DND-41 (cell line): ENCODE results near the gene THOC1.
"Not testable (repeated sequence)": the region's sequence is repeated elsewhere in the genome, so short reads cannot be mapped to it uniquely, and the experiment has no call there.

ENCODE experiments used
- ATAC-seq: fragments of 200-7000 bp; cut with Tn5 transposase; 3 replicates; pipeline ENCODE4 v1.9.1; 2021; ENCODE audit warnings: low read depth; ENCODE audit not compliant: insufficient read depth
- DNase-seq: peaks from one replicate; pipeline ENCODE4 v3.0.0-alpha.2; 2020
- H2AFZ ChIP-seq: 2 replicates; pipeline ENCODE4 v1.6.0; 2012; ENCODE audit warnings: low read depth, low read length
- H3K27ac ChIP-seq: 2 replicates; pipeline ENCODE4 v1.5.1; 2012; ENCODE audit warnings: low read length, inconsistent platforms
- H3K27me3 ChIP-seq: fragments of 200-600 bp; sonication (generic); 2 replicates; pipeline ENCODE4 v1.6.0; 2012; ENCODE audit warnings: low read length, mild to moderate bottlenecking, inconsistent platforms; ENCODE audit not compliant: insufficient read depth, poor library complexity
- H3K36me3 ChIP-seq: 2 replicates; pipeline ENCODE4 v1.5.1; 2012; ENCODE audit warnings: low read length, inconsistent platforms; ENCODE audit not compliant: insufficient read depth
- H3K4me1 ChIP-seq: 2 replicates; pipeline ENCODE4 v1.5.1; 2012; ENCODE audit warnings: mild to moderate bottlenecking, low read length; ENCODE audit not compliant: insufficient read depth
- H3K4me2 ChIP-seq: 2 replicates; pipeline ENCODE4 v1.6.0; 2012; ENCODE audit warnings: mild to moderate bottlenecking, moderate library complexity, low read length, inconsistent platforms; ENCODE audit not compliant: insufficient read depth
- H3K4me3 ChIP-seq, 2 experiments: fragments of 200-600 bp in 1 of 2; shearing (Covaris generic) in 1 of 2; 2 replicates each; pipeline ENCODE4 v1.5.1; 2012 to 2016; ENCODE audit warnings: inconsistent platforms in 2 of 2, low read length in 2 of 2, mild to moderate bottlenecking in 2 of 2, low read depth in 1 of 2, moderate library complexity in 1 of 2
- H3K79me2 ChIP-seq: 2 replicates; pipeline ENCODE4 v1.6.0; 2012; ENCODE audit warnings: low read length, inconsistent platforms; ENCODE audit not compliant: insufficient read depth
- H3K9ac ChIP-seq: 2 replicates; pipeline ENCODE4 v1.6.0; 2012; ENCODE audit warnings: low read depth, mild to moderate bottlenecking, inconsistent platforms, low read length, moderate library complexity
- H3K9me3 ChIP-seq: 2 replicates; pipeline ENCODE4 v1.5.1; 2012; ENCODE audit warnings: low read length, moderate library complexity, mild to moderate bottlenecking, inconsistent platforms; ENCODE audit not compliant: insufficient read depth, severe bottlenecking
- H4K20me1 ChIP-seq: 2 replicates; pipeline ENCODE4 v1.6.0; 2012; ENCODE audit warnings: low read length; ENCODE audit not compliant: insufficient read depth
- EZH2 ChIP-seq: IDR thresholded peaks from 3 replicates; pipeline ENCODE4 v1.6.1; 2012; ENCODE audit warnings: borderline replicate concordance, low read depth, mild to moderate bottlenecking, moderate library complexity, low read length, inconsistent platforms; ENCODE audit not compliant: severe bottlenecking
- TF ChIP-seq, protein P1 (sequence below): IDR thresholded peaks from 2 replicates; pipeline ENCODE4 v1.5.1; 2012; ENCODE audit warnings: borderline replicate concordance, low read length, moderate library complexity, mild to moderate bottlenecking; ENCODE audit not compliant: poor library complexity, severe bottlenecking; ENCODE audit errors: extremely low read depth

THOC1 gene

GRCh38 chr18:313931-314330 lies 46.1 kb upstream of the THOC1 start:
- no peak overlapping the region for H3K4me3 ChIP-seq
- H3K27me3 ChIP-seq = no peaks in the 10 kb centered on the region
- H2AFZ ChIP-seq = no peak overlapping the region
- no peak for DNase-seq
- no peaks in the 10 kb centered on the region for H3K9me3 ChIP-seq
- H3K36me3 ChIP-seq = no peaks in the 10 kb centered on the region
- ATAC-seq = no peak
- H3K79me2 ChIP-seq = no peaks in the 10 kb centered on the region
- H3K9ac ChIP-seq = no peak overlapping the region
- no peak for TF ChIP-seq EZH2
- TF ChIP-seq, protein P1, sequence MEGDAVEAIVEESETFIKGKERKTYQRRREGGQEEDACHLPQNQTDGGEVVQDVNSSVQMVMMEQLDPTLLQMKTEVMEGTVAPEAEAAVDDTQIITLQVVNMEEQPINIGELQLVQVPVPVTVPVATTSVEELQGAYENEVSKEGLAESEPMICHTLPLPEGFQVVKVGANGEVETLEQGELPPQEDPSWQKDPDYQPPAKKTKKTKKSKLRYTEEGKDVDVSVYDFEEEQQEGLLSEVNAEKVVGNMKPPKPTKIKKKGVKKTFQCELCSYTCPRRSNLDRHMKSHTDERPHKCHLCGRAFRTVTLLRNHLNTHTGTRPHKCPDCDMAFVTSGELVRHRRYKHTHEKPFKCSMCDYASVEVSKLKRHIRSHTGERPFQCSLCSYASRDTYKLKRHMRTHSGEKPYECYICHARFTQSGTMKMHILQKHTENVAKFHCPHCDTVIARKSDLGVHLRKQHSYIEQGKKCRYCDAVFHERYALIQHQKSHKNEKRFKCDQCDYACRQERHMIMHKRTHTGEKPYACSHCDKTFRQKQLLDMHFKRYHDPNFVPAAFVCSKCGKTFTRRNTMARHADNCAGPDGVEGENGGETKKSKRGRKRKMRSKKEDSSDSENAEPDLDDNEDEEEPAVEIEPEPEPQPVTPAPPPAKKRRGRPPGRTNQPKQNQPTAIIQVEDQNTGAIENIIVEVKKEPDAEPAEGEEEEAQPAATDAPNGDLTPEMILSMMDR = no peak
- no peaks in the 10 kb centered on the region for H3K4me1 ChIP-seq
- no peak overlapping the region for H3K27ac ChIP-seq
- H3K4me2 ChIP-seq = no peak overlapping the region
- H4K20me1 ChIP-seq = no peaks in the 10 kb centered on the region

- no peak for ATAC-seq
- Histone ChIP-seq H2AFZ (no peak overlapping the region), H3K9ac (no peak overlapping the region), H3K4me1 (no peaks in the 10 kb centered on the region), H3K4me2 (no peak overlapping the region), H4K20me1 (no peaks in the 10 kb centered on the region), H3K27ac (no peak overlapping the region), H3K9me3 (no peaks in the 10 kb centered on the region), H3K4me3 (no peak overlapping the region), H3K79me2 (no peaks in the 10 kb centered on the region), H3K27me3 (no peaks in the 10 kb centered on the region), H3K36me3 (no peaks in the 10 kb centered on the region)
- TF ChIP-seq, protein P1 = no peak
- TF ChIP-seq EZH2 = no peak
- DNase-seq = no peak
Observed at GRCh38 chr18:312415-312814, 44.6 kb upstream of the THOC1 start.

DNA sequence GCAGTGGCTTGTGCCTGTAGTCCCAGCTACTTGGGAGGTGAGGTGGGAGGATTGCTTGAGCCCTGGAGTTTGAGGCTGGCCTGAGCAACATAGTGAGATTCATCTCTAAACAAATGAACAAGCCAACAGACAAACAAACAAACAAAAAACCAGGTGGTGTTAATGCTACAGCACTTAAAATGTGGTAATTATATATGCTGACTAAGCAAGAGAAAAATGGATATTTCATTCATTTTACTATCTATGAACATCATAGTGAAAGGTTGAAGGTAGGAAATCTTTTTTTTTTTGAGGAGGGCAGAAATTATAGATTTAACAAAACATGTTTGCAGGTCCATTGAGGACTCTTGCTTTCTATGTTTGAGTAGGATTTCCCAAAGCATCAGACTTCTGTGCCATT lies 42.2 kb upstream of the THOC1 start:
- no peak overlapping the region for H3K4me3 ChIP-seq
- H3K27ac ChIP-seq = no peak overlapping the region
- no peaks in the 10 kb centered on the region for H4K20me1 ChIP-seq
- no peak overlapping the region for H3K9ac ChIP-seq
- H3K36me3 ChIP-seq = no peaks in the 10 kb centered on the region
- no peaks in the 10 kb centered on the region for H3K9me3 ChIP-seq
- H3K4me1 ChIP-seq = no peaks in the 10 kb centered on the region
- H3K27me3 ChIP-seq = peaks cover 3% of the 10 kb centered on the region
- DNase-seq (no peak), ATAC-seq (no peak)
- H3K79me2 ChIP-seq = no peaks in the 10 kb centered on the region
- no peak for TF ChIP-seq EZH2
- TF ChIP-seq, protein P1 = no peak
- no peak overlapping the region for H2AFZ ChIP-seq
- no peak overlapping the region for H3K4me2 ChIP-seq

DNA sequence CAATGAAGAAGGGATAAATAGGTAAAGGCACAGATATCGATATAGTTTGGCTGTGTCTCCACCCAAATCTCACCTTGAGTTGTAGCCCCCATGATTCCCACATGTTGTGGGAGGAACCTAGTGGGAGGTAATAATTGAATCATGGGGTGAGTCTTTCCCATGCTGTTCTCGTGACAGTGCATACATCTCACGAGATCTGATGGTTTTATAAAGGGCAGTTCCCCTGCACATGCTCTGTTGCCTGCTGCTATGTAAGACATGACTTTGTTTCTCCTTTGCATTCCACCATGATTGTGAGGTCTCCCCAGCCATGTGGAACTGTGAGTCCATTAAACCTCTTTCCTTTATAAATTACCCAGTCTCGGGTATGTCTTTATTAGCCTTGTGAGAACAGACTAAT lies 40.2 kb upstream of the THOC1 start:
- H3K4me1 ChIP-seq, ATAC-seq, DNase-seq, H3K27ac ChIP-seq, H3K36me3 ChIP-seq, H3K9me3 ChIP-seq, H3K9ac ChIP-seq, H2AFZ ChIP-seq, H4K20me1 ChIP-seq, H3K27me3 ChIP-seq, H3K4me3 ChIP-seq, H3K79me2 ChIP-seq, H3K4me2 ChIP-seq: not testable (repeated sequence)
